Activated CD4-positive, alpha-beta T cell treated with anti-CD3 and anti-CD28 coated beads for 1 hour (primary cell): ENCODE results near the gene GRK1.

ENCODE experiments used
- DNase-seq: peaks from one replicate; pipeline ENCODE4 v3.0.0-alpha.2; 2020

The GRK1 gene

GRCh38 chr13:113651511-113652403 is 15.3 kb upstream of the GRK1 start:
- DNase-seq, result no peak

- no peak for DNase-seq
These were observed 14.4 kb upstream of the GRK1 start for GRCh38 chr13:113652404-113653263.

DNA sequence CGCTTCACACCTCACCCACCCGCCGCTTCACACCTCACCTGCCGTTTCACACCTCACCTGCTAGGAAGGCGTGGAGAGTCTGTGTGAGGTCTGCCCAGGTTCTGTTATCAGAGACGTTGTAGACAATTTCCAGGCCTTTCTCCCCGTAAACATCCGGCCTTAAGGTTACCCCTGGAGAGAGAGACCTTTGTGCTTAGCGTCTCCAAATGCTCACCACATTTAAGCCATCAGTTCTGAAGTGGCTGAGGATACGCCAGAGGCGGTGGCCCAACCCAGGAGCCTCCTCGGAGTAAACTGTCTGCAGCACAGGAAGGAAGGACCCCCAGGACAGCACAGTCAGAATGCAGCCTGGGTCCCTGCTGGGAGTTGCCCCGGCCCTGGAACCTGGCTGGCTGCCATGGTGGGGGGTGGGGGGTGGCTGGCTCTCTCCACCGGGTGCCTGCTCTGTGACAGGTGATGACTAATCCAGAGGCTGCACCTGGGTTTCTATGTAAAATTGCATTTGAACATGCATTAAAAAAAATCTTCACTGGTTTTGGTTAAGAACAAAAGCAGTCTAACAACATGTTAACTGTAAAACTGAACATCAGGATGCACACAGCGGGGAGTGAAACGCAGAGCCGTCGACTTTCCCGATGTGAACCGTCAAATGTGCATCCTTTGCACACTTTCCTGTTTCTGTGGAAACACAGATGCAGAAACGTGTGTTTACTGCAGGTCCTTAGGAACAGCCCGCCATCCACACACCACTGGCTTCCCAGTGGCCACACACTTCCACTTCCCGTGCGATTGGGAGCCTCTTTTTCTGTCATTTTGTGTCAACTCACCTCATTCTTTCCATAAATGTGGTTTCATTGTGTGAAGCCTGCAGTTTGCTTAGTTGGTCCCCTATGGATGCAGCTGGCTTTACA is 13.5 kb upstream of the GRK1 start:
- DNase-seq, result no peak

- DNase-seq, result no peak
These were observed 12.9 kb upstream of the GRK1 start for GRCh38 chr13:113654175-113654560.

DNA sequence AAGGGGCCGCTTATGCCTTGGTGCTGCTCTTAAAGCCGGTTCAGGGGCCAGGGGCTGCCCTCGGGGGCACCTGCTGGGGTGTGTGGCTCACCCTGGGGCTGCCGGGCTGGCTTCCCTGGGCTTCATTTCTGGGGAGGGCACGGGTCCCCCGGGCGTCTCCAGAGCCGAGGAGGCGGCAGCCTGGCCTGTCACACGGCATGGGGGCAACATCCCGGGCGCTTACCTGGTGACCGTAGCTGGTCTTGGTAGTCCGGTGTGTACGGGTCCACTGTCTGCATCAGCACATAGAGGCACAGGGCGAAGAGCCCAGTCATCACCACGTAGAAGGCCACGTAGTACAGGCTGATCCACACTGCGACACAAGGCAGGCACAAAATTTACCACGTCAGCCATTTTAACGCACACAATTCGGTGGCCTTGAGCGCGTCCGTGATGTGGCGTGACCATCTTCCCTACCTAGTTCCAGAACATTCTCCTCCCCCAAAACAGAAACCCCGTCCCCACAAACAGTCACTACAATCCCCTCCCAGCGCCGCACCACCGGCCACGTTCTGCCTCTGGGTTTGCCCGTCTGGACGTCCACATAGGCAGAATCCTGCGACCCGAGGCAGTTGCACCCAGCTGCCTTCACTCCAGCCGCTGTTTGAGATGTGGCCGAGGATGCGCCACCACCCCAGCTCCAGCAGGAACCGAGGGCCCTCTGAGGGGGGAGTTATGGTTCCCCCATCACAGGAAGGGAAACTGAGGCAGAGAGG is 12.3 kb upstream of the GRK1 start:
- DNase-seq, result no peak

DNA sequence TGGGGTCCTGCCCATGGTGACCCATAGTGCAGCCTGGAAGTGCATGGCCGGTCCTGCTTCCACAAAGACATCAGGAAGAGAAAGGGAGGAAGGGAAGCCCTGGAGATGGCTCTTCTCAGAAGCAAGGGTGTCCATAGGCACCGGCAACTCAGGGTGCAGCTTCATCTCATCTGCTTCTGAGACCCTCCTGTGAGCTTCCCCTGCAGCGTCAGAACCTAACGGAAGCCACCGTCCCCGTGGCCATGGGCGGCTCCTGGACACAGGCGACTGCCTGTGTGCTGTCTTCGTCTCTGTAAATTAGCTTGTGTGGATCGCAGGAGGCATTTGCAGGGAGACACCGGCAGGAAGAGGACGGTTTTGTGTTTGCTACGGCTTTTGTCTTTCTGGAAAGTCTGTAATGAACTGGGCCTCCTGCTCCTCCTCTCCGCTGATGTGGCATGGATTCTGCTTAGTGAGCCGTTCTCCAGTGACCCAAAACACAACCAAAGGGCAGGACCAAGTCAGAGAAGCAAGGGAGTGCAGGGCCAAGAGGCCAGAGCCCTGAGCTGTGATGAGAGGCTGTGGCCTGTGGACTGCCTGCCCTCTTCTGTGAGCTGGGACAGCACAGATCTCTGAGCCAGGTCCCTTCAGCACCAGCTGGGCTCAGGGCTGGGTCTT is 11.5 kb upstream of the GRK1 start:
- DNase-seq, result no peak

- DNase-seq, result no peak
These were observed 10.9 kb upstream of the GRK1 start for GRCh38 chr13:113656003-113656588.

GRCh38 chr13:113656831-113657671 is 10.0 kb upstream of the GRK1 start:
- no peak for DNase-seq

- no peak for DNase-seq
These were observed 8.9 kb upstream of the GRK1 start, which contains the start of gene ATP4B for GRCh38 chr13:113657851-113658741. TSS of gene ATP4B (minus strand) at chr13:113658198. CDS start at chr13:113658144, 54 bp downstream.

- DNase-seq, result no peak
These were observed 8.2 kb upstream of the GRK1 start for GRCh38 chr13:113658836-113659235.

- DNase-seq, result no peak
These were observed 7.7 kb upstream of the GRK1 start for GRCh38 chr13:113659337-113659736.

DNA sequence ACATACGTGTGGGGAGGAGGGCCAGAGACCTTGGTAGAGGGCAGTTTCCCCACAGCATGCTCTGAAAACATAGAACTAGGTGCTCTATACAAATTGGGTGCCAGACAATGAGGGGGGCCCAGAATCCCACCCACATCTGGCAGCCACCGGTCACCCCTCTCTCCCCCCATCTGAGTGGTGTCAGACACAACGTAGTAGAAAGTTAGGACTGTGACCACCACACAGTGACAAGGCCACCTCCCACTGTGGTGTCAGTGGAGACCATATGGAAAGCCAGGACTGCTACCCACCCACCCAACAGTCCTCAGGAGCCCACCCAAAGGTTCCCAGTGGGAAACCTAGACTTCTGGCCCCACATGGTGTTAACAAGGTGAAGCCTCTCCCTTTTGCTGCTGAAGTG is 7.0 kb upstream of the GRK1 start:
- DNase-seq, result no peak

DNA sequence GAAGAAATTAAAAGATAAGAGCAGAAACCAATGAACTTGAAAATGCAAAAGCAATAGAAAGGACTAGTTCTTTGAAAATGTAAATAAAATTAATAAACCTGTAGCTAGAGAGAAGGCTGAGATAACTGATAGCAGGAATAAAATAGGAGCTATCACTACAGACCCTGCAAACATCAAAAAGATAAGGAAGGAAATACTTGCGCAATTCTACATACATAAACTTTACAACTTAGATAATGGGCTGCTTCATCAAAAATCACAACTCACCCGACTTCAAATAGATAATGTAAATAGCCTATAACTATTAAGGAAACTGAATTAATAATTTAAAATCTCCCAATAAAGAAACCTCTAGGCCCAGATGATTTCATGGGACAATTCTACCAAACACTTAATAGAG is 5.5 kb upstream of the GRK1 start:
- DNase-seq, result no peak

GRCh38 chr13:113663934-113664333 is 3.1 kb upstream of the GRK1 start:
- DNase-seq, result no peak

DNA sequence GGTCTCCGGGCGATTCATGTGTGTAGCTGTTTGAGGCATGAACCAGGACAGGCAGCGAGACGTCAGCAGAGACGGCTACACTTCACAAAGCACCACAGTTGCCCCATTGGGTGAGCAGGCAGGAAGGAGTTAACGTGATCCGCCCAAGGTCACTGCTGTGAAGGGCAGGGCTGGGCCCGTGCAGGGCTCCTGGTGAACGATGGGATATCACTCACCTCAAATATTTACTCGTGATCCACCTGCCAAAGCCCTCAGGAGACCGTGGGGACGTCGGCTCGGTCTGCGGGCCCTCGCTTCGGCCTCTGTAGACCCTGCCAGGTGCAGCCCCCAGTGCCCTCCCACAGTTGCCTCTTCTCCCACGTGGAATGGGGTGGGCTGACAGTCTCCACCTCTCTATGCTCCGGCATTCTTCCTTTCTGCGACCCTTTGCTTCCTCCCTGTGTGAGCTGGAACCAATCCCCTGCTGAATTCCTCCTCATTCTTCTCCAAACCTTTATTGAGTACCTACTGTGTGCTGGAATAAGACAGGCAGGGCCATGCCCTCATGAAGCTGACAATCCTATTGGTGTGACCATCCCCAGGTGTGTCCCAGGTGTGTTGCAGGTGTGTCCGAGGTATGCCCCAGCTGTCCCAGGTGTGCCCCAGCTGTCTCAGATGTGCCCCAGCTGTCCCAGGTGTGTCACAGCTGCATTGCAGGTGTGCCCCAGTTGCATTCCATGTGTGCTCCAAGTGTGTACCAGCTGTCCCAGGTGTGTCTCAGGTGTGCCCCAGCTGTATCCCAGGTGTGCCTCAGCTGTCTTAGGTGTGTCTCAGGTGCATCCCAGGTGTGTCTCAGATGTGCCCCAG is 2.0 kb upstream of the GRK1 start:
- DNase-seq, result no peak

DNA sequence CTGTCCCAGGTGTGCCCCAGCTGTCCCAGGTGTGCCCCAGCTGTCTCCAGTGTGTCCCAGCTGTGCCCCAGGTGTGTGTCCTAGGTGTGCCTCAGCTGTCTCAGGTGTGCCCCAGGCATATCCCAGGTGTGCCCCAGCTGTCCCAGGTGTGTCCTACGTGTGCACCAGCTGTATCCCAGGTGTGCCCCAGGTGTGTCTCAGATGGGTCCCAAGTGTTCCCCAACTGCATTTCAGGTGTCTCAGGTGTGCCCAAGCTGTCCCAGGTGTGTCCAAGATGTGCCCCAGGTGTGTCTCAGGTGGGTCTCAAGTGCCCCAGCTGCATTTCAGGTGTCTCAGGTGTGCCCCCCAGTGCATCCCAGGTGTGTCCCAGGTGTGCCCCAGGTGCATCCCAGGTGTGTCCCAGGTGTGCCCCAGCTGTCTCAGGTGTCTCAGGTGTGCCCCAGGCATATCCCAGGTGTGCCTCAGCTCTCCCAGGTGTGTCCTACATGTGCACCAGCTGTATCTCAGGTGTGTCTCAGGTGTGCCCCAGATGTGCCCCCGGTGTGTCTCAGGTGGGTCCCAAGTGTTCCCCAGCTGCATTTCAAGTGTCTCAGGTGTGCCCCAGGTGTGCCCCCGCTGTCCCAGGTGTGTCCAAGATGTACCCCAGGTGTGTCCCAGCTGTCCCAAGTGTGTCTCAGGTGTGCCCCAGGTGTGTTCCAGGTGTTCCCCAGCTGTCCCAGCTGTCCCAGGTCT is 1.3 kb upstream of the GRK1 start:
- no peak for DNase-seq

DNA sequence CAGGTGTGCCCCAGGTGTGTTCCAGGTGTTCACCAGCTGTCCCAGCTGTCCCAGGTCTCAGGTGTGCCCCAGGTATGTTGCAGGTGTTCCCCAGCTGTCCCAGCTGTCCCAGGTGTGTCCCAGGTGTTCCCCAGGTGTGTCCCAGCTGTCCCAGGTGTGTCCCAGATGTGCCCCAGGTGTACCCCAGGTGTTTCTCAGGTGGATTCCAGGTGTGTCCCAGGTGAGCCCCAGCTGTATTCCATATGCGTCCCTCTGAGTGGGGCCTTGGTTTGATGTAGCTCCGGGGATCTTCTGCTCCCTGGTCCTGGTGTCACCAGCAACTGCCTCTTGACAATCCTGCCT is 719 bp upstream of the GRK1 start:
- no peak for DNase-seq
